T-helper 2 cell (primary cell): ENCODE measurements around the gene EID2B.
A peak's percentile ranks its signal among the peaks of the same experiment; 100 is the strongest.

ENCODE experiments used
- DNase-seq, 5 experiments: peaks; one replicate each; pipeline versions ENCODE4 v3.0.0 to v3.0.0-alpha.2; 2012 to 2022

The EID2B gene

GRCh38 chr19:39531834-39532232, 819 bp downstream of the EID2B start:
- DNase-seq, result no peak

- no peak for DNase-seq
These were observed 7.4 kb downstream of the EID2B start for GRCh38 chr19:39525205-39525604.

- no peak for DNase-seq
These were observed 8.2 kb downstream of the EID2B start for GRCh38 chr19:39524495-39524894.

GRCh38 chr19:39520541-39521484, 11.8 kb downstream of the EID2B start:
- DNase-seq, result no peak

- no peak for DNase-seq
These were observed 13.7 kb downstream of the EID2B start for GRCh38 chr19:39518975-39519374.

GRCh38 chr19:39518458-39518857, 14.2 kb downstream of the EID2B start:
- no peak for DNase-seq

- DNase-seq, result no peak
These were observed 15.2 kb downstream of the EID2B start for GRCh38 chr19:39517432-39517831.

GRCh38 chr19:39516270-39516669, 16.4 kb downstream of the EID2B start:
- DNase-seq, result no peak

- DNase-seq, result no peak
These were observed 17.0 kb downstream of the EID2B start for GRCh38 chr19:39515551-39516191.

- DNase-seq, result no peak
These were observed 17.7 kb downstream of the EID2B start, which contains the start of gene SELENOV for GRCh38 chr19:39514840-39515550. Gene SELENOV (plus strand): TSS chr19:39515139. CDS start chr19:39515213, 74 bp downstream.

GRCh38 chr19:39512988-39513387, 19.7 kb downstream of the EID2B start:
- no peak for DNase-seq

GRCh38 chr19:39509233-39509632, 23.4 kb downstream of the EID2B start:
- no peak for DNase-seq

- DNase-seq, result no peak
These were observed 24.0 kb downstream of the EID2B start for GRCh38 chr19:39508629-39509028.

GRCh38 chr19:39507715-39508364, 24.8 kb downstream of the EID2B start:
- no peak for DNase-seq

- DNase-seq, result peak in 4 of 5 experiments; percentile 28 to 86 (median 44)
These were observed 25.5 kb downstream of the EID2B start for GRCh38 chr19:39506944-39507714.

GRCh38 chr19:39506598-39506943, 26.1 kb downstream of the EID2B start:
- no peak for DNase-seq

- peak; percentile 62 to 92 (median 69) for DNase-seq
These were observed 29.8 kb downstream of the EID2B start for GRCh38 chr19:39502640-39503417.

GRCh38 chr19:39501340-39501739, 31.3 kb downstream of the EID2B start:
- DNase-seq, result no peak

- DNase-seq, result no peak
These were observed 32.1 kb downstream of the EID2B start for GRCh38 chr19:39500543-39500942.

- no peak for DNase-seq
These were observed 32.7 kb downstream of the EID2B start for GRCh38 chr19:39499932-39500331.
